Smooth muscle cell (in vitro differentiated cells): Measurements from ENCODE around the gene RNF114. TPM values are rescaled to one million over a fixed set of nuclear protein-coding genes. Genes with fewer than 3 reads are reported as not detected.

Source experiments
- DNase-seq: peaks from one replicate; lab custom pipeline; 2025; ENCODE audit not compliant: unreplicated experiment; lab: John Stamatoyannopoulos, UW
- H2AFZ ChIP-seq: fragments of 200-600 bp; sonication (generic); 2 replicates; pipeline ENCODE4 v1.6.0; 2016; ENCODE audit warnings: antibody characterized with exemption, low read depth, mild to moderate bottlenecking
- H3F3A ChIP-seq: fragments of 200-600 bp; sonication (generic); 2 replicates; pipeline ENCODE4 v1.6.0; 2017; ENCODE audit warnings: antibody characterized with exemption, low read depth
- H3K27ac ChIP-seq: fragments of 200-600 bp; sonication (generic); 2 replicates; pipeline ENCODE4 v1.5.1; 2016; ENCODE audit warnings: low read depth, mild to moderate bottlenecking
- H3K27me3 ChIP-seq: fragments of 200-600 bp; sonication (generic); 2 replicates; pipeline ENCODE4 v1.6.1; 2016; ENCODE audit warnings: low read depth, mild to moderate bottlenecking
- H3K36me3 ChIP-seq: fragments of 200-600 bp; sonication (generic); 2 replicates; pipeline ENCODE4 v1.5.1; 2016; ENCODE audit warnings: low read depth
- H3K4me1 ChIP-seq: fragments of 200-600 bp; sonication (generic); 2 replicates; pipeline ENCODE4 v1.5.1; 2016; ENCODE audit warnings: low read depth
- H3K4me2 ChIP-seq: fragments of 200-600 bp; sonication (generic); 2 replicates; pipeline ENCODE4 v1.6.0; 2016; ENCODE audit warnings: mild to moderate bottlenecking
- H3K4me3 ChIP-seq: fragments of 200-600 bp; sonication (generic); 2 replicates; pipeline ENCODE4 v1.5.1; 2016; ENCODE audit warnings: mild to moderate bottlenecking
- H3K79me2 ChIP-seq: fragments of 200-600 bp; sonication (generic); 2 replicates; pipeline ENCODE4 v1.6.0; 2016; ENCODE audit warnings: low read depth, mild to moderate bottlenecking
- H3K9ac ChIP-seq: fragments of 200-600 bp; sonication (generic); 2 replicates; pipeline ENCODE4 v1.6.0; 2016; ENCODE audit warnings: low read depth
- H3K9me3 ChIP-seq: fragments of 200-600 bp; sonication (generic); replicated peaks from 2 replicates; pipeline ENCODE4 v1.5.1; 2016; ENCODE audit warnings: low read depth
- H4K20me1 ChIP-seq: fragments of 200-600 bp; sonication (generic); 2 replicates; pipeline ENCODE4 v1.6.0; 2016; ENCODE audit warnings: low read depth
- WGBS: methylation state at CpG from one replicate; pipeline ENCODE4 v1.1.7; 2016; ENCODE audit warnings: low lambda C conversion rate; 5-methylcytosine and 5-hydroxymethylcytosine counted together
- polyA plus RNA-seq: library from polyadenylated mRNA; unstranded; fragments of >200 nt; fragmentation: Nextera tagmentation; extraction: Ambion mirVana; gene quantifications from 2 replicates; pipeline ENCODE4 v1.2.1, GENCODE V29; 2016
- total RNA-seq: library from RNA; depleted of rRNA; stranded (reverse); fragments of >200 nt; gene quantifications from 2 replicates; pipeline ENCODE4 v1.2.3, GENCODE V29; 2014
- TF ChIP-seq, protein P1 (sequence below): fragments of 200-600 bp; sonication (generic); IDR thresholded peaks from 2 replicates; pipeline ENCODE4 v1.5.1; 2017; ENCODE audit warnings: borderline replicate concordance, mild to moderate bottlenecking, antibody characterized with exemption; ENCODE audit not compliant: insufficient read depth, poor library complexity, severe bottlenecking

The RNF114 gene
- total and polyA plus RNA-seq, 2 experiments from 2014 or later, result 54.2 to 80.5 TPM

DNA sequence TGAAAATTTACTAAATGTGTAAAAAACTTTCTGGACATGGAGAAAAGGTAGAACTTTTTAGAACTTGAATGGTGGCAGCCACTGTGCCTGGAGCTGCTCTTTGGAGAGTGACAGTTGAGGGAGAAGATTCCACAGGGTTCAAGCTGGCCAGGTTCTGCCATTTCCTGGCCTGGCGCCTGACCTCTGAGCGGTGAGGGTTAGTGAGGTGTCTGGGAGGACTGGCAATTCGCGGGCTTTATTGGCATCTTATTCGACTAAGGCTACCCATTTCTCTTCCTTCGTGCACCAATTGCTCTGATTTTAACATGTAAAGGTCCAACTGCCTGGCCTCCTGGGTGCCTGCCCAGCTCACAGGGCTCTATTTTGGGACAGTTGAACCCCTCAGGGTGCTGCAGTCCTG lies 49.0 kb downstream of the RNF114 start:
- TF ChIP-seq, protein P1, sequence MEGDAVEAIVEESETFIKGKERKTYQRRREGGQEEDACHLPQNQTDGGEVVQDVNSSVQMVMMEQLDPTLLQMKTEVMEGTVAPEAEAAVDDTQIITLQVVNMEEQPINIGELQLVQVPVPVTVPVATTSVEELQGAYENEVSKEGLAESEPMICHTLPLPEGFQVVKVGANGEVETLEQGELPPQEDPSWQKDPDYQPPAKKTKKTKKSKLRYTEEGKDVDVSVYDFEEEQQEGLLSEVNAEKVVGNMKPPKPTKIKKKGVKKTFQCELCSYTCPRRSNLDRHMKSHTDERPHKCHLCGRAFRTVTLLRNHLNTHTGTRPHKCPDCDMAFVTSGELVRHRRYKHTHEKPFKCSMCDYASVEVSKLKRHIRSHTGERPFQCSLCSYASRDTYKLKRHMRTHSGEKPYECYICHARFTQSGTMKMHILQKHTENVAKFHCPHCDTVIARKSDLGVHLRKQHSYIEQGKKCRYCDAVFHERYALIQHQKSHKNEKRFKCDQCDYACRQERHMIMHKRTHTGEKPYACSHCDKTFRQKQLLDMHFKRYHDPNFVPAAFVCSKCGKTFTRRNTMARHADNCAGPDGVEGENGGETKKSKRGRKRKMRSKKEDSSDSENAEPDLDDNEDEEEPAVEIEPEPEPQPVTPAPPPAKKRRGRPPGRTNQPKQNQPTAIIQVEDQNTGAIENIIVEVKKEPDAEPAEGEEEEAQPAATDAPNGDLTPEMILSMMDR, result no peak
- Histone ChIP-seq H3K79me2 (peaks cover 39% of the 10 kb centered on the region), H3K36me3 (no peaks in the 10 kb centered on the region), H3K9ac (no peak overlapping the region), H3K4me3 (peak overlapping the region; percentile 77), H3K4me2 (peak overlapping the region; percentile 93), H3K9me3 (no peaks in the 10 kb centered on the region), H3K27me3 (no peaks in the 10 kb centered on the region), H3K4me1 (peaks cover 56% of the 10 kb centered on the region), H2AFZ (no peak overlapping the region), H4K20me1 (peaks cover 39% of the 10 kb centered on the region), H3F3A (peaks cover 35% of the 10 kb centered on the region), H3K27ac (no peak overlapping the region)
- DNase-seq, result no peak
- WGBS, result 56% methylated on average over 6 of the region's 6 CpGs

DNA sequence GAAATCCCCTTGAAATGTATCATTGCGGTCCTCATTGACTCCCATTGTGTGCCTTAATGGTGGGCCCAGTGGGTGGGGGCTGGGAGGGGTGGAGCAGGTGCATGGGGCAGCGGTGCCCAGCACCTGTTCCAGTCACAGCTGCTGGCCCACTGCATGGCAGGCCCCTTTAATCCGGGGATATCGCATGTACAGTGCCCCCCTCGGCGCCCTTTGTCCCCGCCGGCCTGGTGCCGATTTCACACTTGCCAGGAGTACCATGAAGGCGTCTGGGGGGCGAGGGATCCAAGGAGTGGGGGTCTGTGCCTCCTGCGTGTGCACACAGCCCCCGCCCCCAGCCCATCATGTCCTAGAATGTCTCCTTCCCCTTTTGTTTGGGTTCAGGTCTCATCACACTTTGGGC lies 49.4 kb downstream of the RNF114 start:
- 70% methylated on average over 11 of the region's 13 CpGs for WGBS
- Histone ChIP-seq H3K9ac (no peak overlapping the region), H3K27ac (no peak overlapping the region)

DNA sequence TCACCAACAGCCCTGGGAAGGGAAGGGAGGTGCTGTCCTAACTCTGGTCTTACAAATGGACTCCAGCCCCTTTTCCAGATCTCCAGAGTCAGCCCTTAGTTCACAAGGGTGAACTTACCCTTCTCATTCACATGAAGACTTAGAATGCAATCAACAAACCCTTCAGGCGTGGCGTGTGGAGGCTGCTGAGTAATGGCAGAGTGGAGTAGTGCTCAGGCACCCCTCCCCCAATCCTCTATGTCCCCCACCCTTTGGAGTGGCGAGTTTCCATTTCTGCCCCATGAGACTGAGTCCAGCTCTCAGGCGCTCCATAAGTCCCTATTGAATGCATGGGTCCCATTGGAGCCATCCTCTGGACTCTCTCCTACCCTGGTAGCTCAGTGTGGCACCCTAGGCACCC lies 49.9 kb downstream of the RNF114 start:
- Histone ChIP-seq H3K79me2 (peaks cover 39% of the 10 kb centered on the region), H2AFZ (no peak overlapping the region), H3F3A (peaks cover 35% of the 10 kb centered on the region), H4K20me1 (peaks cover 39% of the 10 kb centered on the region), H3K36me3 (no peaks in the 10 kb centered on the region), H3K9ac (no peak overlapping the region), H3K4me2 (peak overlapping the region; percentile 93), H3K4me3 (peak overlapping the region; percentile 77), H3K9me3 (no peaks in the 10 kb centered on the region), H3K27ac (no peak overlapping the region), H3K4me1 (peaks cover 64% of the 10 kb centered on the region), H3K27me3 (no peaks in the 10 kb centered on the region)
- WGBS, result 47% methylated on average over 4 of the region's 4 CpGs
- DNase-seq, result no peak
- TF ChIP-seq, protein P1, result no peak

More for the DNA sequence above, 49.4 kb downstream of the RNF114 start:
- Histone ChIP-seq H2AFZ (no peak overlapping the region), H3F3A (peaks cover 35% of the 10 kb centered on the region), H3K4me2 (peak overlapping the region; percentile 93), H3K27me3 (no peaks in the 10 kb centered on the region), H3K79me2 (peaks cover 39% of the 10 kb centered on the region), H3K36me3 (no peaks in the 10 kb centered on the region), H4K20me1 (peaks cover 39% of the 10 kb centered on the region), H3K4me1 (peaks cover 61% of the 10 kb centered on the region), H3K4me3 (peak overlapping the region; percentile 77), H3K9me3 (no peaks in the 10 kb centered on the region)
- DNase-seq, result no peak
- TF ChIP-seq, protein P1, result no peak
